ENCODE data around the gene LRRC8C. TPM values are rescaled to one million over a fixed set of nuclear protein-coding genes. Genes with fewer than 3 reads are reported as not detected.

Gene LRRC8C
- total RNA-seq, 1 donor from 2014 or later = 5.5 TPM

DNA sequence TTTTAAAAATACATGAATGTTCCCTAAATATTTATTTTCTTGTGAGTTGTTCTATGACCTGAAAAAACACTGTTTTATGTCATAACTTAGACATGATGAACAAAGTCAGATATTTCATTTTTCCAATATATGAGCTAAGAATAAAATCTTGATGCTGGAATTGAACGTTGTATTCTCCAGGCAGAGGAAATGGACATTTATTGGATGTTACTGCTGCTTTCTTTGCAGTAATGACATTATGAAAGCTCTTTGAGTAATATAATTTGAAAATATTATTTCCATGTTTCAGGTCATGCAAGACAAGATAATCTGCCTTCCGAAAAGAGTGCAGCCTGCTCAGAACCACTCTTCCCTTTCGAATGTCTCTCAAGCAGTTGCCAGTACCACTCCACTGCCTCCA is 79.5 kb downstream of the LRRC8C start:
- TF ChIP-seq, protein P1, sequence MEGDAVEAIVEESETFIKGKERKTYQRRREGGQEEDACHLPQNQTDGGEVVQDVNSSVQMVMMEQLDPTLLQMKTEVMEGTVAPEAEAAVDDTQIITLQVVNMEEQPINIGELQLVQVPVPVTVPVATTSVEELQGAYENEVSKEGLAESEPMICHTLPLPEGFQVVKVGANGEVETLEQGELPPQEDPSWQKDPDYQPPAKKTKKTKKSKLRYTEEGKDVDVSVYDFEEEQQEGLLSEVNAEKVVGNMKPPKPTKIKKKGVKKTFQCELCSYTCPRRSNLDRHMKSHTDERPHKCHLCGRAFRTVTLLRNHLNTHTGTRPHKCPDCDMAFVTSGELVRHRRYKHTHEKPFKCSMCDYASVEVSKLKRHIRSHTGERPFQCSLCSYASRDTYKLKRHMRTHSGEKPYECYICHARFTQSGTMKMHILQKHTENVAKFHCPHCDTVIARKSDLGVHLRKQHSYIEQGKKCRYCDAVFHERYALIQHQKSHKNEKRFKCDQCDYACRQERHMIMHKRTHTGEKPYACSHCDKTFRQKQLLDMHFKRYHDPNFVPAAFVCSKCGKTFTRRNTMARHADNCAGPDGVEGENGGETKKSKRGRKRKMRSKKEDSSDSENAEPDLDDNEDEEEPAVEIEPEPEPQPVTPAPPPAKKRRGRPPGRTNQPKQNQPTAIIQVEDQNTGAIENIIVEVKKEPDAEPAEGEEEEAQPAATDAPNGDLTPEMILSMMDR (IDR thresholded peaks at IDR 0.05; ENCODE audit: insufficient read depth, low read length, severe bottlenecking) = no peak
- FAIRE-seq (no peak), DNase-seq (ENCODE audit: low read depth) (no peak)
- Histone ChIP-seq H3K27me3 (ENCODE audit: control insufficient read depth, insufficient read depth, low read length) (no peaks in the 10 kb centered on the region), H3K4me3 (ENCODE audit: low read depth, low read length) (no peak overlapping the region), H3K36me3 (ENCODE audit: control insufficient read depth, insufficient read depth, low read length) (peaks cover 2% of the 10 kb centered on the region)

DNA sequence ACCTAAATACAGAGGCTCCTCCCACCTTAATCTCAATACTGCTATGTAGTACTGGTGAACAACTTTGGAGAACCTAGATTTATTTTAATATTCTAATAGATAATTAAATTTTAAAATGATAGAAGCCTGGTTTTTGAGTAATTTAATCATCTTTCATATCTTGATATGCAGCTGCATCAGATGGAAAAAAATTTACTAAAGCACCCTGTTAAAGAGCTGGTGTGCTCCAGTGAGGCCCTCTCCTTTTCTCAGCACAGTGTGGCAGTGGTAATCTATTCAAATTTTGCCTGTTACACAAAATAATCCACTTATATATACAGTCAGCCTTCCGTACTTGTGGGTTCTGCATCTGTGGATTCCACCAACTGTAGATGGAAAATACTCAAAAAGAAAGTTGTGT is 82.8 kb downstream of the LRRC8C start:
- Histone ChIP-seq H3K4me3 (ENCODE audit: low read depth, low read length) (no peak overlapping the region), H3K27me3 (ENCODE audit: control insufficient read depth, insufficient read depth, low read length) (no peaks in the 10 kb centered on the region), H3K36me3 (ENCODE audit: control insufficient read depth, insufficient read depth, low read length) (peaks cover 2% of the 10 kb centered on the region)
- TF ChIP-seq, protein P1 (IDR thresholded peaks at IDR 0.05; ENCODE audit: insufficient read depth, low read length, severe bottlenecking) = no peak
- DNase-seq (ENCODE audit: low read depth) = no peak
- FAIRE-seq = no peak

DNA sequence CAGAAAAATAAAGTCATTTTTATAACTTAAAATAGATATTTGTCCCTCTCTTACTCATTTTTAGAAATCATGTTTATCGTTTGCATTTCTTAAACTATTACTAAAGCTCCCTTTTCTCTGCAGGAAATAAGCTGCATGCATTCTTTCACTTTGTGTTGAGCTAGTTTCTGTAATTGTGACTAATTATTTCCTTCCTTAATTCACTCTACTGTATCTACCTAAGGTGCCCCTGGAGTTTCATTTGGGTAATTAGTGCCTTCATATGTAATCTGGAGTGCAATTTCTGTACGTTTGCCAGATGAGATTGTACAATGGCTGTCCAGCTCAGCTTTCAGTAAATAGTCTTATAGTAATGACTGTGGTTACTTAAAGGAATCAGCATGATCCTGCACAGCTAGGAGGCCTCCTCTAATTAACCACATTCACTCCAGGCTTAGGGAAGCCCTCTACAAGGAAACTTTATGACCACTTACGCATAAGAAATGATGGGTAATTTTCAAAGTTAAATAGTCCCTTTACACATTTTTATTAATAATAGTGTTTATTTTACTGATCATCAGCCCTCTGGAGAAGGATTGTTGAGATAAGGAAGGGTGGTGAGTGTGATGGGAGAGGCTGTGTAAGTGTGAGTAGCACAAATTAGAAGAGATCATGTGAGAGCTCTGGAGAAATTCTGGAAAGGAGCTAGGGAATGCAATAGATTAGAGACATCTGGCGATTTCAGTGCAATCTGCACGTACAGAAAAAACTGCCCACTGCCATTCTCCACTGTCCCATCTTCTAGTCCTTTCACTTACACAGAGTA is 86.8 kb downstream of the LRRC8C start:
- Histone ChIP-seq H3K27me3 (ENCODE audit: control insufficient read depth, insufficient read depth, low read length) (no peaks in the 10 kb centered on the region), H3K36me3 (ENCODE audit: control insufficient read depth, insufficient read depth, low read length) (no peaks in the 10 kb centered on the region), H3K4me3 (ENCODE audit: low read depth, low read length) (no peak overlapping the region)
- DNase-seq (ENCODE audit: low read depth) = peak; percentile 95
- TF ChIP-seq, protein P1 (IDR thresholded peaks at IDR 0.05; ENCODE audit: insufficient read depth, low read length, severe bottlenecking) = no peak
- FAIRE-seq = no peak

DNA sequence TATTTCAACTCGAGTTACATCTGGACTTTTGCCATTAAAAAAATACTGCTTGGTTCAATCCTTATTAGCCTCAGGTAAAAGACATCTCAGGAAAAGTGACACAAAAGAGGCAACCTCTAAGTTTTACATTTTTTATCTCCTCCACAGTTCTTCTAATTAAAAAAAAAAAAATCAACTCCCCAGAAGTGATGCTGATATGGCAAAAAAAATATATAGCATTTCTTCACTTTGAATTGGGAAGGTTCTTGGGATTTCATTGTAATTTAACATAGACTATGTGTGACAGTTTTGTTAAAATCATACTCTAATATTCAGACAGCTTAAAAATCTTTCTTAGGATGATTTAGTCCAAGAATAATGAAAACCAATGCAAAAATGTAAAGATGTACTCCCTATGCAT is 87.9 kb downstream of the LRRC8C start:
- no peaks in the 10 kb centered on the region for H3K27me3 ChIP-seq (ENCODE audit: control insufficient read depth, insufficient read depth, low read length)
- no peak for FAIRE-seq
- H3K36me3 ChIP-seq (ENCODE audit: control insufficient read depth, insufficient read depth, low read length) = no peaks in the 10 kb centered on the region
- no peak for DNase-seq (ENCODE audit: low read depth)
- TF ChIP-seq, protein P1 (IDR thresholded peaks at IDR 0.05; ENCODE audit: insufficient read depth, low read length, severe bottlenecking) = no peak
- no peak overlapping the region for H3K4me3 ChIP-seq (ENCODE audit: low read depth, low read length)

DNA sequence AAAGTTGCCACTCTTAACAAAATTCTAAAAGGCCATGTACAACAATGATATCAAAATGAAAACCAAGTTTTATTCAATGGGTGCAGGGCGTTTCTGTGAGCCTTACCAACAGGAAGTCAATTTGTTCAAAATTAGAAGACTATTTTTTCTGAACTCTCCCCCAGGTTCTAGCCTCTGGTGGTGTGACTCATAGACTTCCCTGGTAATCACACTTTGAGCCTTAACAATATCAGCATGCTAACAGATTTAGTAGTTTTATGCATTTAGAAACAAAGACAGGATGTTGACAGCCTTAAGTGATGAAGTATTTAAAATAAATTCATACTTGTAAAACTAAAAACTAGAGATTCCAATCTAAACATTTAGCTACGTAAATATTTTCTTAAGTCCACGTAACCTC is 88.4 kb downstream of the LRRC8C start:
- DNase-seq (ENCODE audit: low read depth) (peak; percentile 84), FAIRE-seq (no peak)

More for the DNA sequence above, 88.4 kb downstream of the LRRC8C start:
- no peaks in the 10 kb centered on the region for H3K36me3 ChIP-seq (ENCODE audit: control insufficient read depth, insufficient read depth, low read length)
- TF ChIP-seq, protein P1 (IDR thresholded peaks at IDR 0.05; ENCODE audit: insufficient read depth, low read length, severe bottlenecking) = no peak
- no peak overlapping the region for H3K4me3 ChIP-seq (ENCODE audit: low read depth, low read length)
- H3K27me3 ChIP-seq (ENCODE audit: control insufficient read depth, insufficient read depth, low read length) = no peaks in the 10 kb centered on the region

All from bronchial epithelial cell (primary cell).